K562 (cell line): ENCODE results near the gene SKAP1. TPM values are rescaled to one million over a fixed set of nuclear protein-coding genes. Genes with fewer than 3 reads are reported as not detected.

Source experiments
- ATAC-seq: fragments of 200-7000 bp; cut with Tn5 transposase; 3 replicates; pipeline ENCODE4 v1.9.1; 2020; ENCODE audit warnings: moderate library complexity
- BruUV-seq: library from RNA; stranded (reverse); fragments of 400-500 nt; replicated peaks from 2 replicates; lab custom pipeline; 2021; lab: Mats Ljungman, UMichigan
- CTCF ChIA-PET: fragments of 300-600 bp; formaldehyde crosslinking; extraction: SDS; loops from one replicate; lab custom pipeline; 2021; ENCODE audit warnings: low intra/inter-chr PET ratio; lab: Yijun Ruan, JAX
- POLR2A ChIA-PET: fragments of 300-600, 350-650 bp; sonication (Branson Sonifier 250); formaldehyde crosslinking; extraction: SDS; loops from one replicate; lab custom pipeline; 2021; ENCODE audit warnings: antibody characterized with exemption, inconsistent platforms; lab: Yijun Ruan, JAX
- DNase-seq, 4 experiments: peaks; one replicate each; pipeline versions ENCODE4 v3.0.0 to v3.0.0-alpha.2; 2011 to 2018; ENCODE audit warnings: low spot score in 3 of 4, mixed read lengths in 3 of 4; ENCODE audit errors: extremely low read depth in 1 of 4
- FAIRE-seq: peaks from 2 replicates; lab custom pipeline; 2011; peaks lifted over from hg19 to GRCh38; lab: Jason Lieb, UNC
- H2AFZ ChIP-seq: 2 replicates; pipeline ENCODE4 v1.6.0; 2011; ENCODE audit warnings: low read depth, low read length, control low read depth, inconsistent platforms
- H3K27ac ChIP-seq: fragments of 200-600 bp; 3 replicates; pipeline ENCODE4 v1.8.0; 2011; ENCODE audit warnings: low read depth, mild to moderate bottlenecking, control low read depth, inconsistent platforms, low read length, moderate library complexity, mixed read lengths; ENCODE audit errors: extremely low read depth
- H3K27me3 ChIP-seq, 2 experiments: fragments of 300-600 bp in 1 of 2; 2 replicates in 1 of 2; 3 replicates in 1 of 2; pipeline versions ENCODE4 v1.6.0 to v1.8.0; 2011; ENCODE audit warnings: inconsistent platforms in 2 of 2, low read length in 2 of 2, mild to moderate bottlenecking in 1 of 2, mixed read lengths in 1 of 2, moderate library complexity in 1 of 2; ENCODE audit not compliant: control insufficient read depth in 2 of 2, insufficient read depth in 2 of 2
- H3K36me3 ChIP-seq: fragments of 300-600 bp; 3 replicates; pipeline ENCODE4 v1.8.0; 2011; ENCODE audit warnings: mild to moderate bottlenecking, low read length, inconsistent platforms; ENCODE audit not compliant: control insufficient read depth, insufficient read depth
- H3K4me1 ChIP-seq, 2 experiments: fragments of 200-600 bp in 1 of 2; replicated peaks in 1 of 2; 2 replicates in 1 of 2; 3 replicates in 1 of 2; pipeline versions ENCODE4 v1.5.1 to v1.8.0; 2011; ENCODE audit warnings: inconsistent platforms in 2 of 2, low read length in 2 of 2, mild to moderate bottlenecking in 1 of 2, mixed read lengths in 1 of 2, moderate library complexity in 1 of 2; ENCODE audit not compliant: control insufficient read depth in 2 of 2, insufficient read depth in 2 of 2
- H3K4me2 ChIP-seq: 2 replicates; pipeline ENCODE4 v1.6.1; 2011; ENCODE audit warnings: low read length, control low read depth, inconsistent platforms, mixed read lengths; ENCODE audit not compliant: insufficient read depth
- H3K4me3 ChIP-seq: fragments of 200-600 bp; sonication (generic), shearing (Covaris generic); 2 replicates; pipeline ENCODE4 v1.5.1; 2016; ENCODE audit warnings: control low read depth, inconsistent platforms
- H3K79me2 ChIP-seq: fragments of 200-600 bp; 3 replicates; pipeline ENCODE4 v1.8.0; 2011; ENCODE audit warnings: low read length, inconsistent platforms; ENCODE audit not compliant: control insufficient read depth, insufficient read depth
- H3K9ac ChIP-seq, 2 experiments: 2 replicates each; pipeline versions ENCODE4 v1.6.0 to v1.6.1; 2011; ENCODE audit warnings: low read depth in 2 of 2, low read length in 2 of 2, control low read depth in 1 of 2, inconsistent platforms in 1 of 2, mild to moderate bottlenecking in 1 of 2, mixed read lengths in 1 of 2; ENCODE audit not compliant: insufficient read depth in 1 of 2
- H3K9me1 ChIP-seq: one replicate; pipeline ENCODE4 v1.6.0; 2011; ENCODE audit warnings: inconsistent platforms, mild to moderate bottlenecking, low read length, moderate library complexity; ENCODE audit not compliant: control insufficient read depth, insufficient read depth
- H3K9me3 ChIP-seq: replicated peaks from 2 replicates; pipeline ENCODE4 v1.5.1; 2011; ENCODE audit warnings: low read depth, low read length, inconsistent platforms; ENCODE audit not compliant: control insufficient read depth, insufficient read depth
- H4K20me1 ChIP-seq: replicated peaks from 2 replicates; pipeline ENCODE4 v1.6.1; 2011; ENCODE audit warnings: low read length, inconsistent platforms, mixed read lengths; ENCODE audit not compliant: control insufficient read depth, insufficient read depth
- BHLHE40 ChIP-seq: IDR thresholded peaks from 2 replicates; pipeline ENCODE4 v1.6.1; 2011; ENCODE audit warnings: low read length, improper control_type of control experiment
- CREBBP ChIP-seq: IDR thresholded peaks from one replicate; pipeline ENCODE4 v1.6.1; 2012; ENCODE audit warnings: low read depth, mild to moderate bottlenecking, control low read depth, inconsistent platforms, low read length
- FOXM1 ChIP-seq, 2 experiments: fragments of 450-650 bp in 1 of 2; sonication (generic) in 1 of 2; formaldehyde crosslinking in 1 of 2; IDR thresholded peaks; 2 replicates each; pipeline versions ENCODE4 v1.6.1 to v1.9.0; 2017 to 2022; ENCODE audit warnings: low read depth in 2 of 2, mild to moderate bottlenecking in 2 of 2, missing genetic modification reagents in 1 of 2, moderate library complexity in 1 of 2
- MAFG ChIP-seq: fragments of 450-650 bp; conservative IDR thresholded peaks from 2 replicates; pipeline ENCODE4 v1.6.1; 2016; ENCODE audit warnings: missing genetic modification characterization, missing compliant biosample characterization
- NFE2 ChIP-seq: IDR thresholded peaks from 2 replicates; pipeline ENCODE4 v1.6.1; 2014; ENCODE audit warnings: antibody characterized with exemption, low read depth
- PKNOX1 ChIP-seq: fragments of 450-650 bp; IDR thresholded peaks from 2 replicates; pipeline ENCODE4 v1.6.1; 2016
- RFX1 ChIP-seq: fragments of 450-650 bp; IDR thresholded peaks from 2 replicates; pipeline ENCODE4 v1.6.1; 2016; ENCODE audit warnings: mild to moderate bottlenecking, moderate library complexity
- ZNF609 ChIP-seq: sonication (generic); formaldehyde crosslinking; IDR thresholded peaks from 2 replicates; pipeline ENCODE4 v1.8.1; 2023; ENCODE audit warnings: missing genetic modification reagents, mild to moderate bottlenecking, borderline replicate concordance
- WGBS: fragments of 100-300 bp; shearing (Covaris generic); methylation state at CpG from one replicate; pipeline ENCODE4 v1.1.6; 2016; ENCODE audit warnings: low coverage, mixed read lengths; ENCODE audit not compliant: insufficient coverage; ENCODE audit errors: missing lambda C conversion rate; 5-methylcytosine and 5-hydroxymethylcytosine counted together
- in situ Hi-C: fragments of 300-500 bp; cut with MboI; formaldehyde crosslinking; loops from 4 replicates; pipeline ENCODE4 v1.15.0; 2018; ENCODE audit warnings: inconsistent platforms, mixed read lengths
- intact Hi-C: fragments of 100-400 bp; cut with micrococcal nuclease; formaldehyde crosslinking; loops from 2 replicates; pipeline ENCODE4 v1.14.2; 2022
- polyA plus RNA-seq, 8 experiments: library from polyadenylated mRNA; depleted of rRNA in 4 of 8; stranded (reverse) in 5 of 8; unstranded in 3 of 8; fragments of >200 nt; fragmentation: Nextera tagmentation in 2 of 8; fragmentation: Illumina TruSeq in 1 of 8; extraction: Ambion mirVana in 2 of 8; extraction: Trizol in 1 of 8; gene quantifications; 2 replicates each; pipeline versions ENCODE4 v1.2.1 to v1.2.3, GENCODE V29; 2011 to 2014; ENCODE audit warnings: inconsistent platforms in 1 of 8, missing spikeins in 1 of 8
- total RNA-seq, 7 experiments: library from RNA; depleted of rRNA in 6 of 7; stranded (reverse); fragments of >200 nt in 6 of 7; fragmentation: Illumina TruSeq in 2 of 7; extraction: Trizol in 2 of 7; gene quantifications; 2 replicates each; pipeline versions ENCODE4 v1.2.1 to v1.2.3, GENCODE V29; 2011 to 2021; ENCODE audit warnings: low replicate concordance in 1 of 7
- TF ChIP-seq, protein P1 (sequence below): fragments of 450-650 bp; IDR thresholded peaks from 2 replicates; pipeline ENCODE4 v1.6.1; 2016; ENCODE audit warnings: antibody characterized with exemption

Gene SKAP1
- total and polyA plus RNA-seq, 9 of the 15 experiments (the other 6 are each of a cell fraction or from before 2014, with no cell fraction given): 0.06 to 0.80 (median 0.10) TPM; not detected in 4

DNA sequence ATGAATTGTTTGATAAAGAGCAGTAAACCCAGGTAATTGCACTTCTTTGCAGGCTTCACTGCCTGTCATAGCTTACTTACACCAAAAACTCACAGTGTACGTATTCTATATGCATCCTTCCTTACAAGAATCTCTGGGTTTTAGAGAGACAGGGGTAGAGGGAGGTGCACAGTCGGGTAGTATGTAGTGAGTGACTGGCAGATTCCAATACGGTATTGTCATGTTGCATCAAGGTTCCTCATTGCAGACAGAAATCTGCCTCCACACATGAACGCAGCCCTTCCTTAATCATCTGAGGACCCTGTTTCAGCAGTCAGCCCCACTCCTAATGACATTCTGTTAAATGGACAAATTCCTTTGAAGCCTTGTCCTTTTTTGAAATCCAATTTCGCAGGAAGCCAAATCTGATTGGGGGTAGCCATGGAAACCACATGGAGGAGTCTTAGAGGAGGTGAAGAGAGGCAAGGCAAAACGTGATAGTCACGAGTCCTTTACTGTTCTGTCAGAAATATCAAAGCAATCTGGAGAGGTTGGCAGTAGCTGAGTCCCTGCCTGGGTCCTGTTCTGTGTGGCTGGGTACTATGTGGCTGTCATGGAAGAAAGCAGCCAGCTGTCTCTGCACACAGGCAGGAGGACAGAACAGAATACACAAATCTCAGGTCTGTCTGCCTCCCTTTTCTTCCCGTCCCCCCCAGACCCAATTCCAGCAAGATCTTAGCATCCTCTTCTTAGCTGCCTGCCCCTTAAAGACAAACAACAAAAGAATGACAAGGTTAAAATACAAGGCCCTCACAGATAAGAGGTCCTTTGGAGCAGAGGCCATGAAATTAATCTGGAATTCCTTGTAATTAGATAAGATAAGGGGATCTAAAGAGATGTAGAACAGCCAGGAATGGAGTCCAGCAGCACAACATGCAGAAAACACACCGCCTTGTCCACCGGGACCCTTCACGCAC is 3.1 kb upstream of the SKAP1 start:
- peak; percentile 61 for FAIRE-seq
- no TSS peak for BruUV-seq
- Histone ChIP-seq H4K20me1 (no peaks in the 10 kb centered on the region), H3K27ac (no peak overlapping the region), H3K79me2 (no peaks in the 10 kb centered on the region), H3K9me1 (no peaks in the 10 kb centered on the region), H3K4me1 (peaks cover 0 to 13% of the 10 kb centered on the region in 2 experiments; a peak in 4 of 5 replicates), H3K36me3 (no peaks in the 10 kb centered on the region), H3K27me3 (no peaks in the 10 kb centered on the region), H3K4me2 (no peak overlapping the region; the same call in 1 of the 2 replicates), H2AFZ (peak overlapping the region; percentile 18; the same call in 1 of the 2 replicates), H3K9me3 (no peaks in the 10 kb centered on the region), H3K4me3 (no peak overlapping the region), H3K9ac (no peak overlapping the region)
- in situ Hi-C loops (no loop called here), intact Hi-C loops (no loop called here)
- no peak for TF ChIP-seq ZNF609 (CRISPR knock-in tag)
- TF ChIP-seq, protein P1, sequence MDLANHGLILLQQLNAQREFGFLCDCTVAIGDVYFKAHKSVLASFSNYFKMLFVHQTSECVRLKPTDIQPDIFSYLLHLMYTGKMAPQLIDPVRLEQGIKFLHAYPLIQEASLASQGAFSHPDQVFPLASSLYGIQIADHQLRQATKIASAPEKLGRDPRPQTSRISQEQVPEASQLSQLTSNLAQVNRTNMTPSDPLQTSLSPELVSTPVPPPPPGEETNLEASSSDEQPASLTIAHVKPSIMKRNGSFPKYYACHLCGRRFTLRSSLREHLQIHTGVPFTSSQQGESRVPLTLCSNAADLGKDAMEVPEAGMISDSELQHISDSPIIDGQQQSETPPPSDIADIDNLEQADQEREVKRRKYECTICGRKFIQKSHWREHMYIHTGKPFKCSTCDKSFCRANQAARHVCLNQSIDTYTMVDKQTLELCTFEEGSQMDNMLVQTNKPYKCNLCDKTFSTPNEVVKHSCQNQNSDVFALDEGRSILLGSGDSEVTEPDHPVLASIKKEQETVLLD: no peak
- TF ChIP-seq PKNOX1: peak; percentile 63
- peak; percentile 86 for TF ChIP-seq RFX1
- peak; percentile 87 for TF ChIP-seq BHLHE40
- 0 out of 2 replicates have a peak, but pooled peaks have one; percentile 22 for TF ChIP-seq FOXM1 (IDR thresholded peaks at IDR 0.05; ENCODE audit: low read depth)
- TF ChIP-seq FOXM1 (CRISPR knock-in tag; IDR thresholded peaks at IDR 0.05; ENCODE audit: low read depth): no peak
- TF ChIP-seq NFE2: peak; percentile 43; the same call in 1 of the 2 replicates
- TF ChIP-seq MAFG: peak; percentile 64
- TF ChIP-seq CREBBP: no peak
- 26% methylated on average over 11 of the region's 11 CpGs for WGBS
- peak in 2 of 4 experiments; percentile 29 to 40 for DNase-seq
- CTCF ChIA-PET: no interaction called here
- ATAC-seq: peak; percentile 72
- POLR2A ChIA-PET: interaction anchor here (0.6 to 0.8 kb wide), 2 partner anchors 14 to 44 kb away, joined by 3 read pairs; no protein-coding TSS in a partner anchor
